ENCODE data around the gene OR3A2. TPM values are rescaled to one million over a fixed set of nuclear protein-coding genes. Genes with fewer than 3 reads are reported as not detected.
"Not testable (repeated sequence)": the region's sequence is repeated elsewhere in the genome, so short reads cannot be mapped to it uniquely, and the experiment has no call there.

OR3A2 gene
- total RNA-seq, 1 experiment from 2014 or later, result not detected

DNA sequence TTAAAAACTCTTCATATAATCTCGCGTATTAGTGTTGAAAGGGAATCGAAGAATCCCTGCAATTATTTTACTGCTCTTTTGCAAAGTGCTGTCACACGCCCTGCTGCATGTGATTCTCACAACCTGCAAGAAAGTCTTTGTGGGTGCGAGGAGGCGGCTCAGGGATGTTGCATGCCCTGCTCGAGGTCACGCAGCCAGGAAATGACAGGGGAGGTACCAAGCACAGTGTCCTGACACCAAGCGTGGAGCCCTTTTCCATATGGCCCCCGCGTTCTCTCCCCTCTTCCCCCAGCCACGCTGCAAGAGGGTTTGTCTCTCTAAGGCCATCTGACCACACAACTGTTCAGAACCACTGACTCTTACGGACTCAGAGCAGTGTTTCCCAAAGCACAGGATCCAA is 125.5 kb downstream of the OR3A2 start:
- H3K36me3 Mint-ChIP-seq (ENCODE audit: insufficient read depth, unreplicated experiment), result no peaks in the 10 kb centered on the region
- Histone ChIP-seq H3K4me3 (ENCODE audit: low read depth, low read length) (no peak overlapping the region), H3K4me1 (no peaks in the 10 kb centered on the region), H3K9me3 (no peaks in the 10 kb centered on the region), H3K36me3 (ENCODE audit: control insufficient read depth, insufficient read depth, low read length) (no peaks in the 10 kb centered on the region), H3K27me3 (replicated peaks; ENCODE audit: control insufficient read depth, insufficient read depth, low read length) (no peaks in the 10 kb centered on the region)
- no peak overlapping the region for H3K27ac Mint-ChIP-seq (ENCODE audit: unreplicated experiment)
- peaks cover 18% of the 10 kb centered on the region for H3K27me3 Mint-ChIP-seq (ENCODE audit: insufficient read depth, unreplicated experiment)
- no peaks in the 10 kb centered on the region for H3K9me3 Mint-ChIP-seq (ENCODE audit: unreplicated experiment)
- ChIA-PET CTCF (no interaction called here), POLR2A (no interaction called here)
- no peak overlapping the region for H3K4me3 Mint-ChIP-seq (ENCODE audit: unreplicated experiment)
- no peak for DNase-seq
- intact Hi-C loops (cut with micrococcal nuclease; ENCODE audit: unreplicated experiment), result no loop called here
- TF ChIP-seq, protein P1, sequence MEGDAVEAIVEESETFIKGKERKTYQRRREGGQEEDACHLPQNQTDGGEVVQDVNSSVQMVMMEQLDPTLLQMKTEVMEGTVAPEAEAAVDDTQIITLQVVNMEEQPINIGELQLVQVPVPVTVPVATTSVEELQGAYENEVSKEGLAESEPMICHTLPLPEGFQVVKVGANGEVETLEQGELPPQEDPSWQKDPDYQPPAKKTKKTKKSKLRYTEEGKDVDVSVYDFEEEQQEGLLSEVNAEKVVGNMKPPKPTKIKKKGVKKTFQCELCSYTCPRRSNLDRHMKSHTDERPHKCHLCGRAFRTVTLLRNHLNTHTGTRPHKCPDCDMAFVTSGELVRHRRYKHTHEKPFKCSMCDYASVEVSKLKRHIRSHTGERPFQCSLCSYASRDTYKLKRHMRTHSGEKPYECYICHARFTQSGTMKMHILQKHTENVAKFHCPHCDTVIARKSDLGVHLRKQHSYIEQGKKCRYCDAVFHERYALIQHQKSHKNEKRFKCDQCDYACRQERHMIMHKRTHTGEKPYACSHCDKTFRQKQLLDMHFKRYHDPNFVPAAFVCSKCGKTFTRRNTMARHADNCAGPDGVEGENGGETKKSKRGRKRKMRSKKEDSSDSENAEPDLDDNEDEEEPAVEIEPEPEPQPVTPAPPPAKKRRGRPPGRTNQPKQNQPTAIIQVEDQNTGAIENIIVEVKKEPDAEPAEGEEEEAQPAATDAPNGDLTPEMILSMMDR (IDR thresholded peaks at IDR 0.05; ENCODE audit: insufficient read depth in 1 of 2, low read depth in 1 of 2, low read length in 1 of 2, severe bottlenecking in 1 of 2, unreplicated experiment in 1 of 2), result no peak
- BruUV-seq (replicated peaks), result no TSS peak
- H3K4me1 Mint-ChIP-seq (ENCODE audit: low read depth, unreplicated experiment), result no peaks in the 10 kb centered on the region

- intact Hi-C loops (cut with micrococcal nuclease; ENCODE audit: unreplicated experiment), result no loop called here
- H3K27ac Mint-ChIP-seq (ENCODE audit: unreplicated experiment), result no peak overlapping the region
- H3K4me1 ChIP-seq, result no peaks in the 10 kb centered on the region
- H3K36me3 ChIP-seq (ENCODE audit: control insufficient read depth, insufficient read depth, low read length), result no peaks in the 10 kb centered on the region
- H3K36me3 Mint-ChIP-seq (ENCODE audit: insufficient read depth, unreplicated experiment), result no peaks in the 10 kb centered on the region
- no TSS peak for BruUV-seq (replicated peaks)
- POLR2A ChIA-PET, result no interaction called here
- no peak overlapping the region for H3K4me3 Mint-ChIP-seq (ENCODE audit: unreplicated experiment)
- TF ChIP-seq, protein P1 (IDR thresholded peaks at IDR 0.05; ENCODE audit: insufficient read depth in 1 of 2, low read depth in 1 of 2, low read length in 1 of 2, severe bottlenecking in 1 of 2, unreplicated experiment in 1 of 2), result no peak
- no peaks in the 10 kb centered on the region for H3K9me3 Mint-ChIP-seq (ENCODE audit: unreplicated experiment)
- no peaks in the 10 kb centered on the region for H3K4me1 Mint-ChIP-seq (ENCODE audit: low read depth, unreplicated experiment)
- peaks cover 18% of the 10 kb centered on the region for H3K27me3 Mint-ChIP-seq (ENCODE audit: insufficient read depth, unreplicated experiment)
- no peak overlapping the region for H3K4me3 ChIP-seq (ENCODE audit: low read depth, low read length)
- no peak for DNase-seq
- CTCF ChIA-PET, result no interaction called here
- H3K27me3 ChIP-seq (replicated peaks; ENCODE audit: control insufficient read depth, insufficient read depth, low read length), result no peaks in the 10 kb centered on the region
- no peaks in the 10 kb centered on the region for H3K9me3 ChIP-seq
Measured at GRCh38 chr17:3260163-3260562, 125.9 kb downstream of the OR3A2 start.

GRCh38 chr17:3256575-3256974 is 129.5 kb downstream of the OR3A2 start:
- Histone ChIP-seq H3K9me3 (no peaks in the 10 kb centered on the region), H3K27me3 (replicated peaks; ENCODE audit: control insufficient read depth, insufficient read depth, low read length) (no peaks in the 10 kb centered on the region), H3K4me3 (ENCODE audit: low read depth, low read length) (no peak overlapping the region), H3K36me3 (ENCODE audit: control insufficient read depth, insufficient read depth, low read length) (no peaks in the 10 kb centered on the region), H3K4me1 (no peaks in the 10 kb centered on the region)
- BruUV-seq (replicated peaks), result no TSS peak
- CTCF ChIA-PET, result no interaction called here
- DNase-seq, result no peak
- no peaks in the 10 kb centered on the region for H3K36me3 Mint-ChIP-seq (ENCODE audit: insufficient read depth, unreplicated experiment)
- intact Hi-C loops (cut with micrococcal nuclease; ENCODE audit: unreplicated experiment), result no loop called here
- H3K9me3 Mint-ChIP-seq (ENCODE audit: unreplicated experiment), result no peaks in the 10 kb centered on the region
- POLR2A ChIA-PET, result no interaction called here
- peaks cover 13% of the 10 kb centered on the region for H3K27me3 Mint-ChIP-seq (ENCODE audit: insufficient read depth, unreplicated experiment)
- H3K4me1 Mint-ChIP-seq (ENCODE audit: low read depth, unreplicated experiment), result no peaks in the 10 kb centered on the region
- no peak overlapping the region for H3K4me3 Mint-ChIP-seq (ENCODE audit: unreplicated experiment)
- no peak overlapping the region for H3K27ac Mint-ChIP-seq (ENCODE audit: unreplicated experiment)
- TF ChIP-seq, protein P1 (IDR thresholded peaks at IDR 0.05; ENCODE audit: insufficient read depth in 1 of 2, low read depth in 1 of 2, low read length in 1 of 2, severe bottlenecking in 1 of 2, unreplicated experiment in 1 of 2), result no peak

DNA sequence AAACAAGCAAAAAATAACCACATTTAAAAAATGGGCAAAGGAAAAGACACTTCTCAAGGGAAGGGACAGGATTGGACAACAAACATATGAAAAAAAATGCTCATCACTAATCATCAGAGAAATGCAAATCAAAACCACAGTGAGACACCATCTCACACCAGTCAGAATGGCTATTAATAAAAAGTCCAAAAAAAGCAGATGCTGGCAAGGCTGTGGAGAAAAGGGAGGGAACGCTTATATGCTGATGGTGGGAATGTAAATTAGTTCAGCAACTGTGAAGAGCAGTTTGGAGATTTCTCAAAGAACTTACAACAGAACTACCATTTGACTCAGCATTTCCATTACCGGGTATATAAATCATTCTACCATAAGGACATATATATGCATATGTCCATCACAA is 137.1 kb downstream of the OR3A2 start:
- H3K4me1 ChIP-seq; H3K4me3 Mint-ChIP-seq (ENCODE audit: unreplicated experiment); H3K27me3 Mint-ChIP-seq (ENCODE audit: insufficient read depth, unreplicated experiment); H3K9me3 Mint-ChIP-seq (ENCODE audit: unreplicated experiment); DNase-seq; intact Hi-C loops (cut with micrococcal nuclease; ENCODE audit: unreplicated experiment); BruUV-seq (replicated peaks); H3K36me3 ChIP-seq (ENCODE audit: control insufficient read depth, insufficient read depth, low read length); H3K9me3 ChIP-seq; H3K27me3 ChIP-seq (replicated peaks; ENCODE audit: control insufficient read depth, insufficient read depth, low read length); CTCF ChIA-PET; H3K27ac Mint-ChIP-seq (ENCODE audit: unreplicated experiment); H3K36me3 Mint-ChIP-seq (ENCODE audit: insufficient read depth, unreplicated experiment); H3K4me1 Mint-ChIP-seq (ENCODE audit: low read depth, unreplicated experiment); H3K4me3 ChIP-seq (ENCODE audit: low read depth, low read length); POLR2A ChIA-PET: not testable (repeated sequence)

GRCh38 chr17:3244841-3245240 is 141.3 kb downstream of the OR3A2 start:
- H3K36me3 Mint-ChIP-seq (ENCODE audit: insufficient read depth, unreplicated experiment); H3K27me3 ChIP-seq (replicated peaks; ENCODE audit: control insufficient read depth, insufficient read depth, low read length); H3K27me3 Mint-ChIP-seq (ENCODE audit: insufficient read depth, unreplicated experiment); H3K9me3 Mint-ChIP-seq (ENCODE audit: unreplicated experiment); intact Hi-C loops (cut with micrococcal nuclease; ENCODE audit: unreplicated experiment); H3K4me1 Mint-ChIP-seq (ENCODE audit: low read depth, unreplicated experiment); H3K4me3 ChIP-seq (ENCODE audit: low read depth, low read length); POLR2A ChIA-PET; H3K4me1 ChIP-seq; H3K27ac Mint-ChIP-seq (ENCODE audit: unreplicated experiment); H3K9me3 ChIP-seq; DNase-seq; BruUV-seq (replicated peaks); H3K4me3 Mint-ChIP-seq (ENCODE audit: unreplicated experiment); CTCF ChIA-PET; H3K36me3 ChIP-seq (ENCODE audit: control insufficient read depth, insufficient read depth, low read length): not testable (repeated sequence)
